GOT3 (cell line): Measurements from ENCODE around the gene CHID1.

ENCODE experiments used
- DNase-seq: peaks from one replicate; lab custom pipeline; 2025; ENCODE audit warnings: mixed read lengths; lab: John Stamatoyannopoulos, UW

Gene CHID1

DNA sequence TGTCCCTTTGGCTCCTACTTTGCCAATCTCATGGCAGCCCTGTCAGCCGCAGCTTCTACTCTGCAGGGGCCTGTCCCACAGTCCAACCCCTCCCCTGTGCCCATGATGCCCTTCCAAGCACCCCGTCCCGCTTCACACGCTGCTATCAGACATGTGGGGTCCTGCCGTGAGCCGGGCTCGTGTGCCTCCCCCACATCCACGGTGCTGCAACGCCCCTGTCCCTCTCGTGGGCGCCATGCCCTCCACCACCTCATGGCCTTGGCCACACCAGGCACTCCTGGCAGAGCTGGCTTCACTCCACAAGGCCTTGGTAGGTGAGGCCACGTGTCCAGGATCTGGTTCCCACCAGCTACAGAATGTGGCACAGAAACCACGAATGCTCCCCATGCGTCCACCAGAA is 23.0 kb downstream of the CHID1 start:
- no peak for DNase-seq

DNA sequence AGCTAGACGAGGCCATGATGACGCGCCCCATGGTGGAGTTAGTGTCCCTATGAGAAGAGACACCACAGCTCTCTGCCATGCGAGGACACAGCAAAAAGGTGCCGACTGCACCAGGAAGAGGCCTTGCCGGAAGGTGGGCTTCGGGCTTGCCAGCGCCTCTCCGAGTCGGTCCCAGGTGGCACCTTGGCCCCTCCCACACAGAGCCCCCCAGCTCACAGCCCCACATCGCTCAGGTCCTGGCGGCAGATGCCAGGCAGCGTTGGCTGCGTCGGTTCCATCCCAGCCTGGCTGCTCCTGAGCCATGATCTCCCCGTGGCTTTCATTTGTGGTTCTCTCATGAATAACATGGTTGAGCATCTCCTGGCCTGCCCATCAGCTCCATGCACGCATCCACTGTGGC is 24.0 kb downstream of the CHID1 start:
- DNase-seq = no peak

DNA sequence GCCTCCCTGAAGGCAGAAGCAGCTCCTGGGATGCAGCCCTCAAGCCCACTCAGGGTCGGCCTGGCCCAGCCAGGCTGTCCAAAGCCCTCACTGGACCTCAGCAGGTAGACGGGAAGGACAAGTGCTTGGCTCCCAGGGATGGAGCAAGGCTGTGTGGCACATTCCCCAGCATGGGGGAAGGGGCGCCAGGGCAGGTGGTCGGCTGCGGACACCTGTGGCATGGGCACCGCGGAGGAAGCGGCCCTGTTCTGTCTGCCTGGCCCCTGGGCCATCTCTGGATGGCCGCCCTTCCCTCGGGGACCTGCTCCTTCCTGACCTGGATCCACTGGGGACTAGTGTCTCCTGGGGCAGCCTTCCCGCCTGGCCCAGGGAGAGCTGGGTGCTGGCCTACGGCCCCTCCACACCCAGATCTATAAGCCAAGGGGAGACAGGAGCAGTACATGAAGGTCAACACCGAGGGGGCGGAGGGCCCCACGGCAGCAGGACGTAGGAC is 26.0 kb downstream of the CHID1 start:
- no peak for DNase-seq

DNA sequence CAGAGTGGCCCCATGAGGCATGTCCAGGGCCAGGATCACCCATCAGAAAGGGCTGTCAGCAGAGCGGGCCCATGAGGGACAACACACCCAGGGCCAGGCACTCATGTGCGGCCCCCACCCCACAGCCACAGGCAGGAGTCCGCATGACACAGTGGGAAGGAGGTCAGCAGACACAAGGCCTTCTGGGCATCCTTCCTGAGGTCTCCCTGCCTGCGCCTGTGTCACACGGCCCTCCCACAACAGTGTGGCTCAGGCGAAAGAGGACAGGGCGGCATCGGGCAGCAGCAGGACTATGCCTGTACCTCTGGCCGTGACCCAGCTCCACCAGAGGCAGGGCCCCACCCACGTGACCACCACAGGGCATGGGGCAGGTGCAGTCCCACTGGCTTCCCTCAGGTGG is 27.1 kb downstream of the CHID1 start:
- no peak for DNase-seq

DNA sequence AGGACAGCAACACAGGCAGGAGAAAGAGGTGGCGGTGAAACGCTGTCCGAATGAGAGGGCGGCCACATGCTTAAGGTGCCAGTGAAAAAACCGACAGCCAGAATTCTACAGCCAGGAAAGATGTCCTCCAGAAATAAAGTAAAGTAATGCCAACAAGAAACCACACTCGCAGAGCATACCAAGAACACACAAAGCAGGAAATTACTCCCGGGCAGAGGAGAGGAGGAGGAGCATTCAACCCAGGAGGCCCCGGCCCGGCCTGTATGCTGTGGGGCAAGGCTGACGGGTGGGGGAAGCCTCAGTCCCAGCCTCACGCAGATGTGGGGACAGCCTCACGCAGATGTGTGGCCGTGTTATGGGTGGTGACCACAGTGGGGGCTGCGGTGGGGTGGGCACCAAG is 28.0 kb downstream of the CHID1 start:
- no peak for DNase-seq

DNA sequence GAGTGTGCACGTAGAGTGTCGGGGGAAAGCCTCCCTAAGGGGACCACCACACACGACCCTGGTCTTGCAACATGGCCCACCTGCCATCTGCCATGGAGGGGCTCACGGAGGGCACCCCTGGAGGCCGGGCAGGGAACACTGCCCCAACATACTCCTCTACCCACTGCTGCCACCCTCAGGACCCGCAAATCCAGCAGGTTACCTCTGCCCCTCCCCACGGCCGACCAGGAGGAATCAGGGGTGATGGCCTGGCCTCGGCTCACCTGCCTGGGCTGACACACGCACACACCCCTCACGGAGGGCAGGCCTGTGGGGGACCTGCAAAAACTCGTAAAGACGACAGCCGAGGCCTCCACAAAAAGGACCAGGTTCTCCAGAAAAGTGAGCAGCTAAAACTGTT is 30.2 kb downstream of the CHID1 start:
- DNase-seq = no peak

DNA sequence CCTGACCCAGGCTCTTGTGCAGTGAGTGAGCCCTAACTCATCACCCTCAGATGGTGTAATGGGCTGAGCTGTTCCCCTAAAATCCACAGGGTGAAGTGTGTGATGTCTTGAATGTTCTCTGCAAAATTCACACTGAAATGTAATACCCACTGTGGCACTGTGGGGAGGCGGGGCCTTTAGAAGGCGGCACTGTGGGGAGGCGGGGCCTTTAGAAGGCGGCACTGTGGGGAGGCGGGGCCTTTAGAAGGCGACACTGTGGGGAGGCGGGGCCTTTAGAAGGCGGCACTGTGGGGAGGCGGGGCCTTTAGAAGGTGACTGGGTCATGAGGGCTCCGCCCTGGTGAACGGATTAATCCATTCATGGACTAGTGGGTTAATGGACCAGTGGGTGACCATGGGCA is 33.0 kb downstream of the CHID1 start:
- no peak for DNase-seq

DNA sequence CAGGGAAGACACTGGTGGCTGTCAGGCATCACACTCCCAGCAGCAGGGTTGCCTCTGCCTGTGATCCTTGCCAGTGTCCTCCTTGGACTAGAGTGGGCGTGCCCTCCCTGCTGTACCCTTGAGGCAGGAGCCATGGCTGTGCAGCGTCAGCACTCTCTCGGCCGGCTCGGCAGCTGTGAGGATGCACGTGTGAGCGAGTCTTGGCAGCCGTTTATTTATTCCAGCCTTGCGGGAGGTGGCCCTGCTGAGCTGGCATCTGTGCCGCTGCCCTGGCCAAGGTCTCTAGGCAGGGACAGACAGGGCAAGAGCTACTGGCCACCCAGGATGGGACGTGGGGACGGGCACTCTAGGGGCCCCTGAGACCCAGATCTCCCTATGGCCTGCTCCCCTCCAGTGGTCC is 34.1 kb downstream of the CHID1 start:
- no peak for DNase-seq

DNA sequence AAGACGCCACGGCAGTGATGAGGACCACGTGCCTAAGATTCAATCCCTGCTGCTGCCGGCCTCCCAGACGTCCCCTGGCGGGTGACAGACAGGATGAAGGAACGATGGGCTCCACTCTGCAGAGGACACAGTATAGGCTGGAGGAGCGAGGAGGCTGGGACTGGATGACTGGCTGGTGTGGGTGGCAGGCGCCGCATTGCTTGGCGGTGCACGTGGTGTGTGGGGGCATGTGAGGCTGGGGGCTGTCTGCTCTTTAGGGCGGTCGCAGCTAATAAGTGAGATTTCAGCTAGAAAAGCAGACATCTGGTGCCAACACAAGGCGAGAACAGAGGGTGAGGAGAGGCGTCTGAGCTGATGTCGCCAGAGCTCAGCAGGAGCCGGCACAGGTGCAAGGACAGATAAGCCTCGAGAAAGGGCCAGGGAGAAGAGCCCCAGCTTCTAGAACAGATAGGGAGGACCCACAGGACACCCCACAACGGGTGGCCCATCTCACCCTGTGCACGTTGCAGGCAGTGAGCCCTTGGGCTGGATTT is 34.8 kb downstream of the CHID1 start:
- DNase-seq = no peak

DNA sequence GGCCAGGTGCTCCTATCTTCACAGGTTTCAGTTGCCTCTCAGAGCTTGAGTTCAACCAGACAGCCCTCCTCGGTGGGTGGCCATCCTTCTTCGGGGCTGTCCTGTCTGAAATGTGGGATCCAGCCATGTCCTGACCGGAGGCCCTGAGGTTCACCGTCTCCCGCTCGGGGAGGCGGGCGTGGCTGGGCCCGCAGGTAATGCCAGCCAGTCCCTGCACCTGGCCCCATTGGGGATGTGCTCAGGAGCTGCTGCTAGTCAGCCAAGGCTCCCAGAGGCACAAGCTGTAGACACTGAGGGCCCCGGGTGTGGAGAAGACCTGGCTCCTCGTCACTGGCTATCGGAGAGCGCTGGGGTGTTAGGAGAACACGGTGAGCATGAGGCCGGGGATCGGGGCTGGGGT is 35.4 kb downstream of the CHID1 start:
- no peak for DNase-seq

DNA sequence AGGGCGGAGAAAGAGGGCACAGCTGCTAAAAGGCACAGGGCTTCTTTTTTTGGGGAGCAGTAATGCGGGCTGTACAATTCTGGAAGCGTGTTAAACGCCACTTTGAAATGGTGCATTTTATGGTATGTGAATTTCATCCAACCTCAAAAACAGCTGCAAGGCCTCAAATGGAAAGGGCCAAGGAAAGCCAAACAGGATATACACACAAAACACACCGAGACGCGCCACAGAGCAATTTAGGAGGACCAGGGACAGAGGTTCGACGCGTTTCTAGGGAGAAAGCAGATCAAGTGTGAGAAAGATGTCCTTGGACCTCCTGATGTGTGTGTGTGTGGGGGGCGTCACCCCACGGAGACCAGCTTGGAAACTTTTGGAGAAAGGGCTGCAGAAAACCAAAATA is 36.9 kb downstream of the CHID1 start:
- no peak for DNase-seq

DNA sequence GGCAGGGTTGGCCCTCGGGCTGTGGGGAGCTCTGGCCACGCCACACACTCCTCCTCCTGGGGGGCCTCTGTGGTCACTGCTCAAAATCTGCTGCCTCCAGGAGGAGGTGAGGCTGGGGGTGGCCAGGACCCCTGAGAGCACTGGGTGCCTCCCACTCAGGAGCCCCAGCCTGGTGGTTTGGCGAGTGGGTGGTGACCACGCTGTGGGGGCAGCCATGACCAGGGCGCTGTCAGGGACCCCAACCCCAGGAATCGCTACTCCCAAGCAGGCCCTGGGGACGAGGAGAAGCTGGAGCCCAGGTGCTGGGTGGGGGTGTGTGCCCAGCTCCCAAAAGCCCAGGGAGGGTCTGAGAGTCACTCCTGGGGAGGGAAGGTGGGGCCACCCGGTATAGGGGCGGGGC is 37.8 kb downstream of the CHID1 start:
- no peak for DNase-seq

DNA sequence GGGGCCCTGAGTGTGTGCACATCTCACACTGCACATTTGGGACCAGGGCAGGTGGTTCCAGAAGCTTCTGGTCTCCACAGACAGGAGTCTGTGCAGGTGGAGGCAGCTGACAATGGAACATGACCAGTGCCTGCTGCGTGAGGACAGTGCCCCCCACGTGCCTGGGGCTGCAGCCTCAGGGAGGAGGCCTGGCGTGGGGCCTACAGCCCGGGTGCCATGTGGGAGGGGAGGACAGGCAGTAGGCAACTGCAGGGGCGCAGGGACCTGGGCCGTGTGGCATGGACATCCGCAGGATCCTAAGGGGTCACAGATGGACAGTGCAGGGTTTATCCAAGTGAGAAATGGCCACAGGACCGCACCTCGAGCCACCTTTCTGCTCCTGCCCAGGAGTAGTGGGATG is 39.1 kb downstream of the CHID1 start:
- DNase-seq = no peak

DNA sequence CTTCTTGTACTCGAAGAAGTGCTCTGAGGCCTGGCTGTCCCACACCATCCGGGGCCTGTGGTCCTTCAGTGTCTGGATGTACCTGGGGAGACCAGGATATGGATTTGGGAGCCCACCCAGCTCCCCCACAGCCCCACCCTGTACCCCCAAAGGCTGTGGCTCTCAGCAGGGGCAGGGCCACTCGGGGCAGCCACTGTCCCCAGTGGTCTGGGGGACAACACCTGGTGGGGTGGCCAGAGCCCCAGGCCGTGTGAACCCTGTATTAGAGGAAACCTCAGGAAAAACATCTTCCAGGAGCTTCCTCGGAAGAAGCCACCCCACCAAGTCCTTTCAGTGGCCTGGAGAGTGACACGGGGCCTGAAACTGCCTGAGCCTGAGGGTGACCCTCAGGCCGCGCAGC is 40.2 kb downstream of the CHID1 start:
- DNase-seq = no peak

DNA sequence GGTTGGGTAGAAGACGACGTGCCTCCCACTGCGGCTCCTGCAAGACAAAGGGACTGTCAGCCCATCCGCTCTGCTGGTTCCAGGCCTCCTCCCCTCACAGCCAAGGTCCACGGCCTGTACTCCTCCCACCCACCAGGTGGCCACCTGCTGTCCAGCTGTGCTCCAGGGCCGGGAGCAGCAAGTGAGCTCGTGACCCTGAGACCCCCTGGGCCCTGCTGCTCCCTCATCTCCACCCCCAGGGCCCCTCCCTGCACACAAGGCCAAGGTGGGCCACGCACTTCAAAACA is 40.5 kb downstream of the CHID1 start:
- no peak for DNase-seq

DNA sequence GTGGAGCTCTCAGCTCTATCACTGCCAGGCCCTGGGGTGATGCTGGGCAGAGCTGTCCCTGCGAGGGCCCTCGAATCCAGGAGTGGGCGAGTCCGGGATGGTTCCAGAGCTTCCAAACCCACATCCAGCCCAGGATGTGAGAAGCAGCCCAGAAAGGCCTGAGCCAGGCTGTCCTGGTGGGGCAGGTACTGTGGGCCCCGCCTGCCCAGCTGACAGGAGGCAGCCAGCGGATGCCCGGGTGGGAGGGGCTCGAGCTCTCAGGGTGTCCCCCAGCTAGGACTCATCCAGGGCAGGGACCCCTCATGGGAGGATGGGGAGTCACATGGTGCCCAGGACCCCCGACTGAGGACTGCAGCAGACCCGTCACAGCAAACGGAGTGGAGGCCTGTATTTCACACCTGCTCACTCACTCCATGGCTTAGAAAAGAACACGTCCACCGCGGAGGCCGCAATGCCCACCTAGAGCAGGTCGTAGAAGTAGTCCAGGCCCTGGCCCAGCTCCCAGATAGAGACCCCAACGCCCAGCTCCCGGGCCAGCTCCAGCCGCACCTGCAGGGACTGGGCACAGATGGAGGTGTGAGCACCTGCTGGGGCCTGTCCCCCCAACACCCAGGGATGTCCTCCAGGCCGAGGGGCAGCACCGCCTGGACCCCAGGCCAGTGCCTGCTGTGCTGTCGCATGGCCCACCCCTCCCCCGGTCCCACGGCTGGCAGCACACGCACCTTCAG is 41.0 kb downstream of the CHID1 start:
- DNase-seq = no peak

DNA sequence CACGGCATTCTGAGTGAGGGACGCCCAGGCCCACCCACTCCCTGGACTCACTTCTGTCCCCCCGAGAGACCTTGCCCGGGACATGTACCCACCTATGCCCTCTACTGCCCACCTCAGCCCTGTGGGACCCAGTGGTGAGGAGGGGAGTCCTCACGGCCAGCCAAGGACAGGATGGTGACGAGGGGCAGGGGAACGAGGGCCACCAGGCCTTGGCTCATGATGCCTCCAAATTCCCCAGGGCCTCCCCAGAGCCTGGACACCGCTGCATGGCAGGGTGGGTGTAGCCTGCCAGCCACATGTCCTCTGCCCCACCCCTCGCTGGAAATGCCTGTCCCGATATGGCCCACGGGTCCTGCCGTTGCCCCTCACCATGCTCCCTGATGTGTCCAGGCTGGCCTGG is 41.8 kb downstream of the CHID1 start:
- DNase-seq = no peak

DNA sequence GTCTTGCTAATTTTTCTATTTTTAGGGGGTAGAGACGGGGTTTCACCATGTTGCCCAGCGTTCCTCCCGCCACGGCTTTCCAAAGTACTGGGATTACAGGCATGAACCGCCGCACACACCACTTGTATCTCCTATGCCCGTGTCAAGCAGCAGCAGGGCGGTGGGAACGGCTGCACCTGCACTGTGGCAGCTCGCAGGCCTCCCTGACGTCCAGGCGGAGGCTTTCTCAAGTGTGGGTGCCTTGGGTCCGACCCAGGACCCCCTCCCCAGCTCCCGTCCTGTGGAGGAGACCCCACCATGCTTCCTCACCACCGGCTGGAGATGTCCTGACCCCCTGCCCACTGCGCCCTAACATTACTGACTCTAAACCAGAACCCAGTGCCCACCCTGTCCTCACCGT is 42.2 kb downstream of the CHID1 start:
- no peak for DNase-seq

DNA sequence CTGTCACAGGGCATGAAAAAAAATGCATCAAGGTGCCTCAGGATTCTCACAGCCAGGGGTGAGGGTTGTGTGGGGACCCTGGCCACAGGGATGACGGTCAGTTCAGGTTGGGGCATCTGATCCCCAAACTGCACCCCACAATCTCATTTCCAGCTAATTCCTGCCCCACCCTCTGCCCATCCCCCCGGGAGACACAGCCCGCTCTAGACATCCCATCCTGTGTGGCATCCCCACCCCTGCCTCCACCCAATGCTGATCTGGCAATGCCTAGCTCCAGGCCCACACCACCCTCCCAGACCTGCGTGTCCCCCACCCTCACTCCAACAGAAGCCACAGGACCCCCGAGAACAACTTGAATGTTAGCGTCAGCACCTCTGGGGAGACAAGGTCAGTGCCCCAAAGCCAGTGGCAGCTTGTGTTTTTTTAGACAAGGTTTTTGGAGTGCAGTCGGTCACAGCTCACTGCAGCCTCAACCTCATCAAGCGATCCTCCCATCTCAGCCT is 42.7 kb downstream of the CHID1 start:
- no peak for DNase-seq

DNA sequence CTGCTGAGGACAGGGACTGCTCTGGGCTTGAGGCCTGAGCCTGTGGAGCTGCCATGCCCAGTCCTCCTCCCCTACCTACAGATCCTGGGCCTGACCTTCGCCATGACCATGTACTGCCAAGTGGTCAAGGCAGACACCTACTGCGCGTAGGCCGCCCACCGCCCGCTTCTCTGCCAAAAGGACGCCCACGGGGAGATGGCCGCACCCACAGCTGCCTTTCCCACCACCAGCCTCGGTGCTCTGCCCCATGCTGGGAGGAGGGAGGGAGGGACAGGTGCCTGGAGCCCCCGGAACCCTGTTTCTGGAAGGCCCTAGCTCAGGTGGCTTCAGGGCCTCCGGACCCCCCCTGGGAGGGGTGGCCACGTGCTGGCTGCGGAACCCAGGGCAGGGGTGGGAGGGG is 44.1 kb downstream of the CHID1 start:
- DNase-seq = no peak

DNA sequence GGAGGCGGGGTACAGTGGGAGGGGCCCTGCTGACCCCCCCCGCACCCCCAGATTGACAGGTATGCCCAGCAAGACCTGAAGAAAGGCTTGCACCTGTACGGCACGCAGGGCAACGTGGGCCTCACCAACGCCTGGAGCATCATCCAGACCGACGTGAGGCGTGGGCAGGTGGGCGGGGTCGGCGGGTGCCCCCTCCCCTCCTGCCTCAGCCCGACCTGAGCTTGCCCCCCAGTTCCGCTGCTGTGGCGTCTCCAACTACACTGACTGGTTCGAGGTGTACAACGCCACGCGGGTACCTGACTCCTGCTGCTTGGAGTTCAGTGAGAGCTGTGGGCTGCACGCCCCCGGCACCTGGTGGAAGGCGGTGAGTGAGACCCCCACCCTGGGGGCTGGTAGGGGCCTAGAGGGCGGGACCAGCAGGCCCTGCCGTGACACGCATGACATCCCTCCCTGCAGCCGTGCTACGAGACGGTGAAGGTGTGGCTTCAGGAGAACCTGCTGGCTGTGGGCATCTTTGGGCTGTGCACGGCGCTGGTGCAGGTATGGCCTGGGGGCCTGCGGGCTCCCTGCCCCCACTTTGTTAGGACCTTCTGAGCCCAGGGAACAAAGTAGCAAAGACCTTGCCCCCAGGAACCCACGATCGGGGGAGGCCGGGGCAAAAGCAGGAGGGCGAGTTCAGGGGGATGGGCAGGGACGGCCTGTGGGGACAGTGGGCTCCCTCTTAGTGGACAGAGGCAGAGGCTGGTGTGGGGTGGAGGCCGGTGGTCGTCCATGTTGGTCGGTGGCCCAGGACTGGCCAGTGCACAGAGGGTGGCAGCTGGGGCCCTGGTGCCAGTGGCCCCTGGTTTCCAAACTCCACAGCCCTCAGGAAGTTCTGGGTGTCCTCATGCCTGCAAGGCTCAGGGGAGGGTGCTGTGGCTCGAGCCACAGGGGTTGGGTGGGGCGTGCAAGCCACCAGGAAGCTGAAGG is 44.9 kb downstream of the CHID1 start:
- DNase-seq = no peak

DNA sequence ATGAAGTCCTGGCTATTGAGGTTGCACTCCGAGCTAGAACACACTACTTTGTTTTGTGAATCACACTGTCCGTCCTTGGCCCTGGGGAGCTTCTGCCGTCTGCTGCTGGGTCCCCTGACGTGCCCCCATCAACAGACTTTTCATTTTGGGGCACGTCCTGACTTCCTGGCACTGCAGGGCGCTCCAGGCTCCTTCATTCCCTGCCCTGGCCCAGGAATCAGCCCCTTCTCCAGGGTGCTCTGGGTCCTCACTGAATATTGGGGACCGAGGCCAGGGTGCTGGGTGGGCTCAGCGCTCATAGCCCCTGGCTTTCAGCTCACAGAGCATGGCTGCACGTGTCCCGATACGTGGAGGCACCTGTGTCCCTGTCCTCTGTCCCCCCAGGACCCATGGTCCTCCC is 45.7 kb downstream of the CHID1 start:
- no peak for DNase-seq
